ENCODE results near the gene NET1.

Gene NET1

GRCh38 chr10:5481121-5481520, 68.8 kb downstream of the NET1 start:
- no peak for DNase-seq (ENCODE audit: low spot score)

DNA sequence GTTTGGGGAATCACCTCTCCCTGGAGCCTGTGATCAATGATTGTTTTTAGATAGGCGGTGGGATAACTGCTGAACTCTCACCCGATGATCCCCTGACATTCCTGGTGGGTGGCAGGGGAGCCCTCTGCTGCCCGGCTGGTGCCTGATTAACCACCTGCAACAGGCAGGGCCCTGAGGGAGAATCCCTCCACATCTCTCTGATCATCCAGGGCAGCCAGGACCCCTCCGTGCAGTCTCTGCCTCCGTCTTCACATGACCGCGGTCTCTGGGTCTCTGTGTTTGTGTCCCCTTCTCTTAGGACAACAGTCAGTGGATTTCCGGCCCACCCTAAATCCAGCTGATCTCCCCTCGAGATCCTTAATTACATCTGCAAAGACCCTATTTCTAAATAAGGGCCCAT, 69.7 kb downstream of the NET1 start:
- peak; percentile 3 for DNase-seq (ENCODE audit: low spot score)

GRCh38 chr10:5484205-5484604, 71.8 kb downstream of the NET1 start:
- DNase-seq (ENCODE audit: low spot score): no peak

DNA sequence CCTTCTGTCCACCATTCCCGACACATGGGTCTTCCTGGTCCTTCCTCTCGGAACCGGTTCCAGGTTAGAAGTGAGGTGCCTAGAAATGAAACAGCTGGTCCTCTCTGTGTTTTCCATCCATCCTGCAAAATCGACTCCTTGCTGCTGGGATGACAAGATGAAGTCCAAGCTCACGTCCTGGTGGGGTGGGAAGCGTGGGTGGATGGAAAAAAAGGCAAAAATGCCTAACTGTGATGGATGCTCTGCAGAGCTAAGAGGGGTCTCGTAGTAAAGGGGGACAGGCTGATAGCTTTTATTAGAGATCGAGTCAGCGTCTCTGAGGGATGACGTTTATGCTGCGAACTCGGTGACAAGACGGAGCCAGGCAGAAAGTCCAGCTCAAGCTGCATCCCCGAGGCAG, 72.9 kb downstream of the NET1 start:
- DNase-seq (ENCODE audit: low spot score): no peak

GRCh38 chr10:5485948-5486852, 73.8 kb downstream of the NET1 start:
- DNase-seq (ENCODE audit: low spot score): no peak

- DNase-seq (ENCODE audit: low spot score): no peak
Observed at GRCh38 chr10:5486853-5487235, 74.5 kb downstream of the NET1 start.

DNA sequence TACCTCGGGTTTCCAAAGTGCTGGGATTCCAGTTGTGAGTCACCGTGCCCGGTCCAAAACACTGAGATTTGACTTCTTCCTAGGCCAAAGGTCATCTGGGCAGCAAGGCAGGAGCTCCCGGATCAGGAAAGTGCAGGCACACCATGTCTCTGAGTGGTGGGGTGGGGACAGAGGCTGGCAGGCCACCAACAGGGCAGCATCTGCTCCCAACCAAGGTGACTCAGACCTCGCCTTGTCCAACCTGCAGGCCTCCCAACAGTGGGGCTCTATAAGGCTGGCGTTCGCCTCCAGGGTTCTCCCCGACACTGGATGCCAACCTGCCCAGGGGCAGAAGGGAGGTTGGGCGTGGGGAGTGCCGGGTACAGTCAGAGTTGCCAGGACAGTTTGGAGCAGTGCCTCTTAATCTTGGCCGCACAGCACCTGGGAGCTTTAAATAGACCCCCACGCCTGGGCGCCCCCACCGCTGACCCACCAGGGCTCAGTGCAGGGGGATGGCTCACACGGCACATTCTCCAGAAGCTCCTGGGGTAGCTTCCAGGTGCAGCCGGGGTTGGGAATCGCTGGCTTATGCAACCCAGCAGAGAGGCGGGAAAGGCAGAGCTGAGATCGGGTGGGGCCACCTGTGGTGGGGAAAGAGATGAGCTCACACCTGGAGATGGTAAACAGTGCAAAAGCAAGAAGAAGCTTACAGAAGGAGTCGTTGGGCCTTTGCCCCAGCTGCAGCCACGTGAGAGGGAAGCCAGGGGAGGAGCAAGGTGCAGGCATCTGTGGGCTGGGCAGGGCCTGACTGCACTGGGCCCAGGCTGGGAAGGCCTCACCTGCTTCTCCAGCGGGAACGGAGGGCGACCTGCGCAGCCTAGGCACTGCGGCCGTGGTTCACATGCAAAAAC, 76.2 kb downstream of the NET1 start:
- DNase-seq (ENCODE audit: low spot score): peak; percentile 52

GRCh38 chr10:5490032-5490431, 77.7 kb downstream of the NET1 start:
- no peak for DNase-seq (ENCODE audit: low spot score)

GRCh38 chr10:5490698-5491464, 78.5 kb downstream of the NET1 start:
- DNase-seq (ENCODE audit: low spot score): no peak

DNA sequence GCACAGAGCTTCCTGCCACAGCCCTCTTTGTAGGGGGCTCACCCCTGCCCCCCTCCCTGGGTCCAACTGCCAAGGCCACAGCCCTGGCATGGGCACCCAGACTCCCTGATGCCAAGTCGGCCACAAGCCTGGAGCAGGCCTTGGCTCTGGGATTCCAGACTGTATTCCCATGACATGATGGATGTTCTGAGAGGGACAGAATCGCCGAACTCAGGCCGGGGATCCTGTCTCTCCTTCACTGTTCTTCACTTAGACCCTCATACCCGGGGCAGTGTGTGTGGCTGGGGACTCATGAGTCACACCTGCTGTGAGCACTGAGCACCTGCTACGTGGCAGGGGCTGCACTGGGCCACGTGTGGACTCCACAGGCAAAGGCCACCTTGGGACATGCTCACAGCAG, 79.1 kb downstream of the NET1 start:
- no peak for DNase-seq (ENCODE audit: low spot score)

GRCh38 chr10:5492322-5492855, 80.0 kb downstream of the NET1 start:
- DNase-seq (ENCODE audit: low spot score): no peak

- DNase-seq (ENCODE audit: low spot score): no peak
Observed at GRCh38 chr10:5492929-5493576, 80.7 kb downstream of the NET1 start.

- DNase-seq (ENCODE audit: low spot score): no peak
Observed at GRCh38 chr10:5493691-5494090, 81.3 kb downstream of the NET1 start.

DNA sequence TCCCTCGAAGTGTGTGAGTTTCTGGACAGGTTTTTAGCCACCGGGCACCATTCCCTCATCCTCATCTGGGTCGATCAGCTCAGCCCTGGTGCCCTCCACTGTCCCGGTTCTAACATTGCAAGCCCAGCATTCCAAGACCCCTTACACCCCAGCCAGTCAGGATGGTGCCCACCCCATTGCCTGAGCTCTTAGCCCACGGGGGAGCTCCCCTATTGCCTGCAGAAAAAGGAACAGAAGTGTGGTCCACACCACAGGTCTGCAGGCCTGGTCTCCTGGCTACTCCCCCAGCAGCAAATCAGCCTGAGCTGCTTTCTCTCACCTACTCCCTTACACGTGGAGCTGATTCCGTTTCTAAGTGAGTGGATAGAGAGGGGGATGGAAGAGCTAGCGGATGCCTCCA, 82.3 kb downstream of the NET1 start:
- no peak for DNase-seq (ENCODE audit: low spot score)

DNA sequence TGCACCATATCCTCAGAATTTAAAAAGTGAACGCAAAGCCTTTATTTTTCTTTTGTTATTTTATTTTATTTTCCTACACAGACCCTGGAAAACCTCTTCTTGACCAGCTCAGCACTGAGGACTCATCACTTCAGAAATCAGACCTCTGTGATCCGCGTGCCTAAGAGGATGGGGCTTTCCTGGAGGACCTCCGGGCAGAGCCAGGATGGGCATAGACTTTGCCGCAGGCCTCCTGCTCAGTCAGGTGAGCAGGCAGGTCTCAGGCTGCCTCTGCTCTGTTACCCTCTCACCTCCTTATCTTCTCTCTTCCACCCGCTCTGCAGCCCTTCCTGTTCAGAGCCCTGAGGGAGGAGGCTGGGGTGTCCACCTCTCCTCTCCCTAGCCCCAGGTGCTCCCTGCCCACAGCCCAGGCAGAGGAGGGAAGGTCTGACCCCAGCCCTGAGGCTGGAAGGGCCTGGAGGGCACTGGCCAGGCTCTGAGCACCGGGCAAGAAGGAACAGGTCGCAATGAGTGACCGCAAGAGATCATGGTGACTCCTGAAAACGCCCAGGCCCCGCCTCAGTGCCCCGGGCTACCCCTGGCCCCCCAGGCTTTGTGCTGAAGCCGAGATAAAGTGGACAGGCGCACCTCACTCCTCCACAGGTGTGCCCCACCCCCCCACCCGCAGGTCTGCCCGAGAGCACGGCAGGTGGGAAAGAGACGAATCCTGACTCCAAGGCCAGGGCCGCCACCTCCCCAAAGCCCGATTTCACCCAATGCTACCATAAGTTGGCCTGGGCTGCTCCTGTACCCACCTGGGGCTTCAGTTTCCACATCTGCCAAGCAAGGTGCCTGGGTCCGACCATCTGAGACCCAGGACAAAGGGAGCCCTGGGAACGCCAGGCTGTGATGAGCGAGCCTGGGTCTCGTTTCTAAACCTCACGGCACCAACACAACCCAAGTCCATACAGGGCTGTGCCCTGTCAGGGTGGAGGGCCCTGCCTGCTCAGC, 84.2 kb downstream of the NET1 start:
- no peak for DNase-seq (ENCODE audit: low spot score)

- DNase-seq (ENCODE audit: low spot score): no peak
Observed at GRCh38 chr10:5497289-5497688, 84.9 kb downstream of the NET1 start.

GRCh38 chr10:5497948-5498730, 85.8 kb downstream of the NET1 start:
- no peak for DNase-seq (ENCODE audit: low spot score)

DNA sequence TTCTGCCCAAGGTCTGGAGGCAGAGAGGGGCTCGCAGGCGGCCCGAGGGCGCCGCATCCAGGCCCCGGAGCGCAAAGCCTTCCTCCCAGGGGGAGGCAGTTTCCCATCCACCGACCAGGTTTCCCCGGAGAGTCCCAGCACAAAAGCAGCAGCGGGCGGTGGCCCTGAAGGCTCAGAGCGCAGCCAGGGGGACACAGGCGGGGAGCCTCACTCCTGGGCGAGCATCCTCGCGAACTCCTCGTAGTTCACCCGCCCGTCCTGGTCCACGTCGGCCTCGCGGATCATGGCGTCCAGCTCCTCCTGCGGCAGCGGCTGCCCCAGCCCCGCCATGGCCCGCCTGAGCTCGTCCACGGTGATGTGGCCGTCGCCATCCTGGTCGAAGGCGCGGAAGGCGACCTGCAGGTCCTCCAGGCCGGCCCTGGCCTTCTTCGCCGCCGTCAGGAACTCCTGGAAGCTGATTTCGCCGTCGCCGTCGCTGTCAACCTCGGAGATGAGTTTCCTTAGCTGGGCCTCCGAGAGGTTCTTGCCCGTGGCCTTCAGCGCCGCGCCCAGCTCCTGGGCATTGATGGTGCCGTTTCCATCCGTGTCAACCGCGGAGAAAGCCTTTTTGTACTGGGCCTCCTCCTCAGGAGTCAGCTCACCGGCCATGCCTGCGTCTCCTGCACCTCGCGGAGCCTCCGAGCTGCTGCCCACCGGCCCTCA, 86.6 kb downstream of the NET1 start:
- DNase-seq (ENCODE audit: low spot score): no peak

Data from iPS-NIHi11 (cell line).